Measurements from ENCODE around the gene TBC1D1. TPM values are rescaled to one million over a fixed set of nuclear protein-coding genes. Genes with fewer than 3 reads are reported as not detected.
A peak's percentile ranks its signal among the peaks of the same experiment; 100 is the strongest.

Gene TBC1D1
- total and polyA plus RNA-seq, 8 donors = 16.2 to 41.0 (median 24.6) TPM

- no peak for TF ChIP-seq CTCF (IDR thresholded peaks at IDR 0.05)
- intact Hi-C loops (cut with DNase I) = loop anchor here in 1 of 3 donors (5.0 kb wide), 1 partner anchor 677 kb away; no protein-coding TSS in a partner anchor
- Histone ChIP-seq H3K27ac (peak overlapping the region in 1 of 4 donors; percentile 28), H3K27me3 (no peaks in the 10 kb centered on the region), H3K4me3 (no peak overlapping the region), H3K4me1 (peaks cover 0 to 14% (median under 1%) of the 10 kb centered on the region in 3 donors), H3K9me3 (no peaks in the 10 kb centered on the region), H3K36me3 (peaks cover 0 to 5% (median 0%) of the 10 kb centered on the region in 3 donors)
- no peak for FAIRE-seq
- 81 to 84% methylated on average over 8 of the region's 8 CpGs for WGBS, 2 donors
- no peak for ATAC-seq
- DNase-seq = no peak
Measured at GRCh38 chr4:38055566-38055965, 164.7 kb downstream of the TBC1D1 start.

DNA sequence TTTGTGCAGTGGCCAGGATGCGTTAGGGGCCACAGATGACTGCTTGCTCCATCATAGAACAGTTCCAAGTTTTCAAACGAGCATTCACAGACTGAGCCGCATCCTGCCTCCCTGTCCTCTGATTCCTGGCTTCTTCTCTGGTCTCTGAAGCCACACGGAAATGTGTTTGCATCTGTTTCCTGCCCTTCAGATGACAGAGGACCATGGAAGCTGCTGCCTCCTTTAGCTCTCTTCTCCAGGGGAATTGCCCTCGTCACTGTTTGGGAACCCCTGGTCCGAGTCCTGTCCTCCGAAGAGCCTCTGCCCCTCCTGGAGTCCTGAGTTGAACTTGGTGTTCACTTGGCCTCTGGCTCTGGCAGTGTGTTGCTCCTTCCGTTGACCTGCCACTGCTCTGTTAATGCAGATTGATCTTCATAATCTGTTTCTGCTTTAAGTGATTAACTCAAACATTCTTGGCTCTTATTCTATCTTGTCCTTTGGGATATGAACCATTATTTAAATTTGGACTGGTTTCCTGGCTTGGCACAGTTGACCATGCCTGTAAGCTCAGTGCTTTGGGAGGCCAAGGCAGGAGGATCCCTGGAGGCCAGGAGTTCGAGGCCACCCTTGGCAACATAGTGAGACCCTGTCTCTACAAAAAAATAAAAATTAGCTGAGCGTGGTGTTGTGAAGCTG lies 165.3 kb downstream of the TBC1D1 start:
- no peak for TF ChIP-seq CTCF (IDR thresholded peaks at IDR 0.05)
- Histone ChIP-seq H3K36me3 (peaks cover 0 to 5% (median 0%) of the 10 kb centered on the region in 3 donors), H3K27ac (peak overlapping the region in 1 of 4 donors; percentile 28), H3K4me3 (no peak overlapping the region), H3K9me3 (no peaks in the 10 kb centered on the region), H3K4me1 (peaks cover 0 to 9% (median 0%) of the 10 kb centered on the region in 3 donors), H3K27me3 (no peaks in the 10 kb centered on the region)
- WGBS, 2 donors = 84% methylated on average over 10 of the region's 10 CpGs
- intact Hi-C loops (cut with DNase I) = loop anchor here in 1 of 3 donors (5.0 kb wide), 1 partner anchor 676 kb away; no protein-coding TSS in a partner anchor
- DNase-seq = no peak
- no peak for FAIRE-seq
- peak in 1 of 4 donors; percentile 8 for ATAC-seq

GRCh38 chr4:38058151-38058550 lies 167.3 kb downstream of the TBC1D1 start:
- peaks cover 0 to 6% (median 0%) of the 10 kb centered on the region in 3 donors for H3K4me1 ChIP-seq
- FAIRE-seq (no peak), DNase-seq (no peak), ATAC-seq (no peak)
- intact Hi-C loops (cut with DNase I) = loop anchor here in 1 of 3 donors (5.0 kb wide), 1 partner anchor 674 kb away; no protein-coding TSS in a partner anchor
- peaks cover 0 to 5% (median 0%) of the 10 kb centered on the region in 3 donors for H3K36me3 ChIP-seq
- WGBS, 2 donors = 81 to 87% methylated on average over 4 of the region's 4 CpGs
- no peak overlapping the region for H3K4me3 ChIP-seq
- H3K9me3 ChIP-seq = no peaks in the 10 kb centered on the region
- no peak overlapping the region for H3K27ac ChIP-seq
- no peak for TF ChIP-seq CTCF (IDR thresholded peaks at IDR 0.05)
- no peaks in the 10 kb centered on the region for H3K27me3 ChIP-seq

DNA sequence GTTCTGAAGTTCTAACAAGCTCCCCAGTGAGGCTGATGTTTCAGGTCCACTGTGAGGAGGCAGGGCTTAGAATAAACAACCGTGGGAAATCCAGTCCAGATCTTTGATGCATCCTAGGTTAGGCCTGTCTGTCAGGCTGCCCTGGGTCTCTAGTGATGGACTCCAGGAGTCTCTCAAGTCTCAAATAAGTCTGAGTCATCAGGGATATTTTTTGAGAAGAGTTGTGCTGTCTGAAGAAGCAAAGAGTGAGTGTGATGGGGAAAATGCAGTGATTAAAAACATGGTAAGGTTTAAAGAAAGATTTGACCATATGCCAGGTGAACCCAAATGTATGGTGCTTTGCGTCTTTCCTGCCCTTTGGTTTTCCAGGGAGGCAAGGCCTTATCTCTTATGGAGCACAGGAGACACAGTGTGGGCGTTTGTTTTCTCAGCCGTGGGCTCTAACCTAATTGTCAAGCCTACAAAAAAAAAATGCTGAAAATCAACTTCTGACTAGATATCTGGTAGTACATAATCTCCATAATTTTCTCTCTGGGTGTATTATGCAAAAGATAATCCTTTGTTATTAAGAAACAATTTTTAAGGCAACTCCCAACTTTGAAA lies 170.0 kb downstream of the TBC1D1 start:
- Histone ChIP-seq H3K4me1 (peaks cover 0 to 6% (median 0%) of the 10 kb centered on the region in 3 donors), H3K4me3 (no peak overlapping the region), H3K27ac (no peak overlapping the region), H3K9me3 (no peaks in the 10 kb centered on the region), H3K36me3 (no peaks in the 10 kb centered on the region), H3K27me3 (no peaks in the 10 kb centered on the region)
- WGBS, 2 donors = 33 to 37% methylated on average over 4 of the region's 4 CpGs
- intact Hi-C loops (cut with DNase I) = loop anchor here (10.0 kb wide), 3 partner anchors 104 to 674 kb away; no protein-coding TSS in a partner anchor
- no peak for TF ChIP-seq CTCF (IDR thresholded peaks at IDR 0.05)
- FAIRE-seq (no peak), DNase-seq (no peak), ATAC-seq (no peak)

Data from pancreas (tissue), 10 donors.